ENCODE data around the gene EFNA1. TPM values are rescaled to one million over a fixed set of nuclear protein-coding genes. Genes with fewer than 3 reads are reported as not detected.

EFNA1 gene
- total and polyA plus RNA-seq, 2 of the 8 experiments (the other 6 are each of a cell fraction or from before 2014, with no cell fraction given): 4.9 to 14.6 TPM

- TF ChIP-seq, protein P1, sequence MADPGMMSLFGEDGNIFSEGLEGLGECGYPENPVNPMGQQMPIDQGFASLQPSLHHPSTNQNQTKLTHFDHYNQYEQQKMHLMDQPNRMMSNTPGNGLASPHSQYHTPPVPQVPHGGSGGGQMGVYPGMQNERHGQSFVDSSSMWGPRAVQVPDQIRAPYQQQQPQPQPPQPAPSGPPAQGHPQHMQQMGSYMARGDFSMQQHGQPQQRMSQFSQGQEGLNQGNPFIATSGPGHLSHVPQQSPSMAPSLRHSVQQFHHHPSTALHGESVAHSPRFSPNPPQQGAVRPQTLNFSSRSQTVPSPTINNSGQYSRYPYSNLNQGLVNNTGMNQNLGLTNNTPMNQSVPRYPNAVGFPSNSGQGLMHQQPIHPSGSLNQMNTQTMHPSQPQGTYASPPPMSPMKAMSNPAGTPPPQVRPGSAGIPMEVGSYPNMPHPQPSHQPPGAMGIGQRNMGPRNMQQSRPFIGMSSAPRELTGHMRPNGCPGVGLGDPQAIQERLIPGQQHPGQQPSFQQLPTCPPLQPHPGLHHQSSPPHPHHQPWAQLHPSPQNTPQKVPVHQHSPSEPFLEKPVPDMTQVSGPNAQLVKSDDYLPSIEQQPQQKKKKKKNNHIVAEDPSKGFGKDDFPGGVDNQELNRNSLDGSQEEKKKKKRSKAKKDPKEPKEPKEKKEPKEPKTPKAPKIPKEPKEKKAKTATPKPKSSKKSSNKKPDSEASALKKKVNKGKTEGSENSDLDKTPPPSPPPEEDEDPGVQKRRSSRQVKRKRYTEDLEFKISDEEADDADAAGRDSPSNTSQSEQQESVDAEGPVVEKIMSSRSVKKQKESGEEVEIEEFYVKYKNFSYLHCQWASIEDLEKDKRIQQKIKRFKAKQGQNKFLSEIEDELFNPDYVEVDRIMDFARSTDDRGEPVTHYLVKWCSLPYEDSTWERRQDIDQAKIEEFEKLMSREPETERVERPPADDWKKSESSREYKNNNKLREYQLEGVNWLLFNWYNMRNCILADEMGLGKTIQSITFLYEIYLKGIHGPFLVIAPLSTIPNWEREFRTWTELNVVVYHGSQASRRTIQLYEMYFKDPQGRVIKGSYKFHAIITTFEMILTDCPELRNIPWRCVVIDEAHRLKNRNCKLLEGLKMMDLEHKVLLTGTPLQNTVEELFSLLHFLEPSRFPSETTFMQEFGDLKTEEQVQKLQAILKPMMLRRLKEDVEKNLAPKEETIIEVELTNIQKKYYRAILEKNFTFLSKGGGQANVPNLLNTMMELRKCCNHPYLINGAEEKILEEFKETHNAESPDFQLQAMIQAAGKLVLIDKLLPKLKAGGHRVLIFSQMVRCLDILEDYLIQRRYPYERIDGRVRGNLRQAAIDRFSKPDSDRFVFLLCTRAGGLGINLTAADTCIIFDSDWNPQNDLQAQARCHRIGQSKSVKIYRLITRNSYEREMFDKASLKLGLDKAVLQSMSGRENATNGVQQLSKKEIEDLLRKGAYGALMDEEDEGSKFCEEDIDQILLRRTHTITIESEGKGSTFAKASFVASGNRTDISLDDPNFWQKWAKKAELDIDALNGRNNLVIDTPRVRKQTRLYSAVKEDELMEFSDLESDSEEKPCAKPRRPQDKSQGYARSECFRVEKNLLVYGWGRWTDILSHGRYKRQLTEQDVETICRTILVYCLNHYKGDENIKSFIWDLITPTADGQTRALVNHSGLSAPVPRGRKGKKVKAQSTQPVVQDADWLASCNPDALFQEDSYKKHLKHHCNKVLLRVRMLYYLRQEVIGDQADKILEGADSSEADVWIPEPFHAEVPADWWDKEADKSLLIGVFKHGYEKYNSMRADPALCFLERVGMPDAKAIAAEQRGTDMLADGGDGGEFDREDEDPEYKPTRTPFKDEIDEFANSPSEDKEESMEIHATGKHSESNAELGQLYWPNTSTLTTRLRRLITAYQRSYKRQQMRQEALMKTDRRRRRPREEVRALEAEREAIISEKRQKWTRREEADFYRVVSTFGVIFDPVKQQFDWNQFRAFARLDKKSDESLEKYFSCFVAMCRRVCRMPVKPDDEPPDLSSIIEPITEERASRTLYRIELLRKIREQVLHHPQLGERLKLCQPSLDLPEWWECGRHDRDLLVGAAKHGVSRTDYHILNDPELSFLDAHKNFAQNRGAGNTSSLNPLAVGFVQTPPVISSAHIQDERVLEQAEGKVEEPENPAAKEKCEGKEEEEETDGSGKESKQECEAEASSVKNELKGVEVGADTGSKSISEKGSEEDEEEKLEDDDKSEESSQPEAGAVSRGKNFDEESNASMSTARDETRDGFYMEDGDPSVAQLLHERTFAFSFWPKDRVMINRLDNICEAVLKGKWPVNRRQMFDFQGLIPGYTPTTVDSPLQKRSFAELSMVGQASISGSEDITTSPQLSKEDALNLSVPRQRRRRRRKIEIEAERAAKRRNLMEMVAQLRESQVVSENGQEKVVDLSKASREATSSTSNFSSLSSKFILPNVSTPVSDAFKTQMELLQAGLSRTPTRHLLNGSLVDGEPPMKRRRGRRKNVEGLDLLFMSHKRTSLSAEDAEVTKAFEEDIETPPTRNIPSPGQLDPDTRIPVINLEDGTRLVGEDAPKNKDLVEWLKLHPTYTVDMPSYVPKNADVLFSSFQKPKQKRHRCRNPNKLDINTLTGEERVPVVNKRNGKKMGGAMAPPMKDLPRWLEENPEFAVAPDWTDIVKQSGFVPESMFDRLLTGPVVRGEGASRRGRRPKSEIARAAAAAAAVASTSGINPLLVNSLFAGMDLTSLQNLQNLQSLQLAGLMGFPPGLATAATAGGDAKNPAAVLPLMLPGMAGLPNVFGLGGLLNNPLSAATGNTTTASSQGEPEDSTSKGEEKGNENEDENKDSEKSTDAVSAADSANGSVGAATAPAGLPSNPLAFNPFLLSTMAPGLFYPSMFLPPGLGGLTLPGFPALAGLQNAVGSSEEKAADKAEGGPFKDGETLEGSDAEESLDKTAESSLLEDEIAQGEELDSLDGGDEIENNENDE (IDR thresholded peaks at IDR 0.05; ENCODE audit: insufficient replicate concordance, low read length): no peak
- TF ChIP-seq ATF2 (IDR thresholded peaks at IDR 0.05; ENCODE audit: low read length): no peak
Measured at GRCh38 chr1:155127967-155128754, 485 bp downstream of the EFNA1 start (continued).

Measured in H1 (cell line).